Trophoblast cell (in vitro differentiated cells and primary cell): Measurements from ENCODE around the gene OR51B2.

Experiments
- DNase-seq, 2 donors: peaks; one replicate each; pipeline ENCODE4 v3.0.0-alpha.2; 2016
- H2AFZ ChIP-seq: 2 replicates; pipeline ENCODE4 v1.6.1; 2013; ENCODE audit warnings: low read length, moderate library complexity, mild to moderate bottlenecking; ENCODE audit not compliant: insufficient read depth, poor library complexity
- H2AK5ac ChIP-seq: 2 replicates; pipeline ENCODE4 v1.6.1; 2013; ENCODE audit warnings: mild to moderate bottlenecking, low read length
- H2BK120ac ChIP-seq: 2 replicates; pipeline ENCODE4 v1.6.1; 2013; ENCODE audit warnings: low read length, mild to moderate bottlenecking, moderate library complexity; ENCODE audit not compliant: insufficient read depth, poor library complexity
- H2BK12ac ChIP-seq: 2 replicates; pipeline ENCODE4 v1.6.1; 2013; ENCODE audit warnings: mild to moderate bottlenecking, low read length, moderate library complexity
- H2BK5ac ChIP-seq: 2 replicates; pipeline ENCODE4 v1.6.1; 2013; ENCODE audit warnings: low read length, low read depth, moderate library complexity, mild to moderate bottlenecking; ENCODE audit not compliant: poor library complexity
- H3K14ac ChIP-seq: 2 replicates; pipeline ENCODE4 v1.6.1; 2013; ENCODE audit warnings: mild to moderate bottlenecking, low read length
- H3K18ac ChIP-seq: 2 replicates; pipeline ENCODE4 v1.6.1; 2013; ENCODE audit warnings: mild to moderate bottlenecking, low read length
- H3K23ac ChIP-seq: 2 replicates; pipeline ENCODE4 v1.6.1; 2013; ENCODE audit warnings: low read length
- H3K27ac ChIP-seq: 2 replicates; pipeline ENCODE4 v1.5.1; 2013; ENCODE audit warnings: low read depth, mild to moderate bottlenecking, inconsistent platforms, low read length, moderate library complexity
- H3K27me3 ChIP-seq: 2 replicates; pipeline ENCODE4 v1.6.1; 2013; ENCODE audit warnings: inconsistent platforms, mild to moderate bottlenecking, low read length, moderate library complexity; ENCODE audit not compliant: insufficient read depth
- H3K36me3 ChIP-seq, 2 experiments: 1 replicate in 1 of 2; 2 replicates in 1 of 2; pipeline ENCODE4 v1.6.1; 2013; ENCODE audit warnings: low read length in 2 of 2, mild to moderate bottlenecking in 2 of 2, moderate library complexity in 1 of 2; ENCODE audit not compliant: insufficient read depth in 2 of 2, control insufficient read depth in 1 of 2
- H3K4ac ChIP-seq: 2 replicates; pipeline ENCODE4 v1.6.1; 2013; ENCODE audit warnings: low read depth, mild to moderate bottlenecking, low read length, moderate library complexity
- H3K4me1 ChIP-seq, 2 experiments: 1 replicate in 1 of 2; 2 replicates in 1 of 2; pipeline ENCODE4 v1.6.1; 2013; ENCODE audit warnings: low read length in 2 of 2, mild to moderate bottlenecking in 2 of 2, moderate library complexity in 1 of 2; ENCODE audit not compliant: insufficient read depth in 2 of 2, control insufficient read depth in 1 of 2
- H3K4me2 ChIP-seq: 2 replicates; pipeline ENCODE4 v1.6.1; 2013; ENCODE audit warnings: inconsistent platforms, mild to moderate bottlenecking, low read length, moderate library complexity
- H3K4me3 ChIP-seq: 2 replicates; pipeline ENCODE4 v1.5.1; 2013; ENCODE audit warnings: mild to moderate bottlenecking, low read depth, low read length, inconsistent platforms
- H3K79me1 ChIP-seq: one replicate; pipeline ENCODE4 v1.6.1; 2013; ENCODE audit warnings: low read length
- H3K79me2 ChIP-seq: 2 replicates; pipeline ENCODE4 v1.6.1; 2013; ENCODE audit warnings: low read length, mild to moderate bottlenecking; ENCODE audit not compliant: control insufficient read depth, insufficient read depth, poor library complexity
- H3K9ac ChIP-seq: 2 replicates; pipeline ENCODE4 v1.6.1; 2013; ENCODE audit warnings: mild to moderate bottlenecking, low read length
- H3K9me3 ChIP-seq: 2 replicates; pipeline ENCODE4 v1.6.1; 2013; ENCODE audit warnings: low read depth, mild to moderate bottlenecking, control low read depth, inconsistent platforms, low read length; ENCODE audit not compliant: insufficient read depth
- H4K12ac ChIP-seq: 2 replicates; pipeline ENCODE4 v1.6.1; 2013; ENCODE audit warnings: low read depth, mild to moderate bottlenecking, low read length, moderate library complexity
- H4K8ac ChIP-seq: 2 replicates; pipeline ENCODE4 v1.6.1; 2013; ENCODE audit warnings: low read depth, mild to moderate bottlenecking, low read length, moderate library complexity
- H4K91ac ChIP-seq: one replicate; pipeline ENCODE4 v1.6.1; 2013; ENCODE audit warnings: low read depth, mild to moderate bottlenecking, low read length, moderate library complexity
- WGBS: extraction: QIAGEN DNeasy Blood & Tissue Kit; methylation state at CpG from one replicate; pipeline ENCODE4 v1.1.7; 2013; ENCODE audit warnings: missing lambda C conversion rate; ENCODE audit not compliant: insufficient read length, insufficient coverage; ENCODE audit errors: extremely low coverage; 5-methylcytosine and 5-hydroxymethylcytosine counted together

The OR51B2 gene

DNA sequence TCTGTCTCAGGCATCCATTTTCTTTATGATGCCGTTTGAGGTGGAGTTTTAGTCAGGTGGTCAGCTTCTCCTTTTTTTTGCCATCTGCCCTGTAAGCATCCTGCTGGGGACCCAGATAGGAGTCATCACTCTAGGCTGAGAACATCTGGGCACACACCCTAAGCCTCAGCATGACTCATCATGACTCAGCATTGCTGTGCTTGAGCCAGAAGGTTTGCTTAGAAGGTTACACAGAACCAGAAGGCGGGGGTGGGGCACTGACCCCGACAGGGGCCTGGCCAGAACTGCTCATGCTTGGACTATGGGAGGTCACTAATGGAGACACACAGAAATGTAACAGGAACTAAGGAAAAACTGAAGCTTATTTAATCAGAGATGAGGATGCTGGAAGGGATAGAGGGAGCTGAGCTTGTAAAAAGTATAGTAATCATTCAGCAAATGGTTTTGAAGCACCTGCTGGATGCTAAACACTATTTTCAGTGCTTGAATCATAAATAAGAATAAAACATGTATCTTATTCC lies 43.5 kb downstream of the OR51B2 start:
- H3K23ac ChIP-seq: no peak overlapping the region
- no peak overlapping the region for H2BK5ac ChIP-seq
- WGBS: no CpG with 5 or more reads among the region's 3 CpGs
- H3K27ac ChIP-seq: no peak overlapping the region
- no peak overlapping the region for H4K91ac ChIP-seq
- H2BK12ac ChIP-seq: no peak overlapping the region
- no peaks in the 10 kb centered on the region for H3K36me3 ChIP-seq
- no peak overlapping the region for H3K4ac ChIP-seq
- no peak overlapping the region for H3K4me2 ChIP-seq
- H3K9ac ChIP-seq: no peak overlapping the region
- H3K14ac ChIP-seq: no peak overlapping the region
- no peak overlapping the region for H3K18ac ChIP-seq
- H4K12ac ChIP-seq: no peak overlapping the region
- H3K79me1 ChIP-seq: no peaks in the 10 kb centered on the region
- no peaks in the 10 kb centered on the region for H3K79me2 ChIP-seq
- no peak overlapping the region for H2BK120ac ChIP-seq
- no peaks in the 10 kb centered on the region for H3K27me3 ChIP-seq
- peak; percentile 7 to 40 for DNase-seq
- H4K8ac ChIP-seq: no peak overlapping the region
- H2AFZ ChIP-seq: no peak overlapping the region
- H3K4me1 ChIP-seq: no peaks in the 10 kb centered on the region
- H2AK5ac ChIP-seq: no peak overlapping the region
- H3K4me3 ChIP-seq: no peak overlapping the region
- H3K9me3 ChIP-seq: no peaks in the 10 kb centered on the region

GRCh38 chr11:5279471-5280090 lies 44.5 kb downstream of the OR51B2 start:
- Histone ChIP-seq H2BK12ac (no peak overlapping the region), H3K79me1 (no peaks in the 10 kb centered on the region), H3K36me3 (no peaks in the 10 kb centered on the region), H3K4me1 (no peaks in the 10 kb centered on the region), H4K12ac (no peak overlapping the region), H4K8ac (no peak overlapping the region), H2AK5ac (no peak overlapping the region), H2BK5ac (no peak overlapping the region), H4K91ac (no peak overlapping the region), H3K4ac (no peak overlapping the region), H3K23ac (no peak overlapping the region), H3K9me3 (no peaks in the 10 kb centered on the region), H2AFZ (no peak overlapping the region), H3K27ac (no peak overlapping the region), H3K27me3 (no peaks in the 10 kb centered on the region), H3K4me3 (no peak overlapping the region), H3K18ac (no peak overlapping the region), H3K9ac (no peak overlapping the region), H3K14ac (no peak overlapping the region), H2BK120ac (no peak overlapping the region), H3K79me2 (no peaks in the 10 kb centered on the region), H3K4me2 (no peak overlapping the region)
- WGBS: no CpG with 5 or more reads among the region's 4 CpGs
- DNase-seq: no peak

DNA sequence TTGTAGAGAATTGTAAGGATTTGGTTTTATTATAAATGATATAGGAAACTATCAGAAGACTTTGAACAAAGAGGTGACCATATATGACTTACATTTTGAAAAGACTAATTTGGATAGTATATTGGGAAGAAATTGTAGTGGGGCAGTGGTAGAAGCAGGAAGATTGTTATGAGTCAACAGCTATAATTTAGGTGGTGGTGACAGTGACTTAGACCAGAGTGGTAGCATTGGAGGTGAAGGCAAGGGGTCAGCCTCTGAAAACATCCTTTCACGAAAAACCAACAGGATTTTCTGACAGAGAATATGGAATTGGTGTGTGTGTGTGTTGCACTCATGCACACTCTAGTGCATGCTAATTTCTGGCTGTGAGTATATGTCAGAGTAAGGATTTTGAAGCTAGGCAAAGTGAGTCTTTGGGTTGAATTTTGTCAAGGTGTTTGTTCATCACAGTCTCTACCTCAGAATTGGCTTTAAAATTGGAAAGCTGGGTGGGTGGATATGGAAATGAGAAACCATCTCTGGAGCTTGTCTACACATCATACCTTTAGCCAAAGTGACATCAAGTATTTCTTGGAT lies 46.2 kb downstream of the OR51B2 start:
- H3K14ac ChIP-seq: no peak overlapping the region
- no peaks in the 10 kb centered on the region for H3K79me1 ChIP-seq
- no peak overlapping the region for H2BK120ac ChIP-seq
- no peak overlapping the region for H2BK5ac ChIP-seq
- no peak overlapping the region for H3K4me2 ChIP-seq
- WGBS: no CpG with 5 or more reads among the region's 1 CpG
- no peaks in the 10 kb centered on the region for H3K79me2 ChIP-seq
- H3K36me3 ChIP-seq: no peaks in the 10 kb centered on the region
- H2BK12ac ChIP-seq: no peak overlapping the region
- no peak overlapping the region for H3K4ac ChIP-seq
- H3K18ac ChIP-seq: no peak overlapping the region
- DNase-seq: no peak
- H2AK5ac ChIP-seq: no peak overlapping the region
- H2AFZ ChIP-seq: no peak overlapping the region
- no peaks in the 10 kb centered on the region for H3K4me1 ChIP-seq
- no peak overlapping the region for H3K9ac ChIP-seq
- no peak overlapping the region for H3K23ac ChIP-seq
- H3K27ac ChIP-seq: no peak overlapping the region
- H3K4me3 ChIP-seq: no peak overlapping the region
- no peak overlapping the region for H4K8ac ChIP-seq
- no peak overlapping the region for H4K91ac ChIP-seq
- H3K9me3 ChIP-seq: no peaks in the 10 kb centered on the region
- H4K12ac ChIP-seq: no peak overlapping the region
- no peaks in the 10 kb centered on the region for H3K27me3 ChIP-seq

- Histone ChIP-seq H2BK5ac (no peak overlapping the region), H3K9me3 (no peaks in the 10 kb centered on the region), H3K36me3 (no peaks in the 10 kb centered on the region), H2BK12ac (no peak overlapping the region), H3K79me2 (no peaks in the 10 kb centered on the region), H3K23ac (no peak overlapping the region), H3K4me1 (no peaks in the 10 kb centered on the region), H2AK5ac (no peak overlapping the region), H2BK120ac (no peak overlapping the region), H3K4me3 (no peak overlapping the region), H3K27ac (no peak overlapping the region), H3K27me3 (no peaks in the 10 kb centered on the region), H3K14ac (no peak overlapping the region), H3K4me2 (no peak overlapping the region), H3K4ac (no peak overlapping the region), H4K12ac (no peak overlapping the region), H3K79me1 (no peaks in the 10 kb centered on the region), H3K9ac (no peak overlapping the region), H4K8ac (no peak overlapping the region), H2AFZ (no peak overlapping the region), H4K91ac (no peak overlapping the region), H3K18ac (no peak overlapping the region)
- no CpG with 5 or more reads among the region's 2 CpGs for WGBS
- no peak for DNase-seq
These were observed 47.4 kb downstream of the OR51B2 start for GRCh38 chr11:5276697-5277096.
